NCI-H2029 (cell line): ENCODE results near the gene MAGI2.
A peak's percentile ranks its signal among the peaks of the same experiment; 100 is the strongest.

ENCODE experiments used
- DNase-seq: peaks from one replicate; lab custom pipeline; 2025; lab: John Stamatoyannopoulos, UW

Gene MAGI2

GRCh38 chr7:79302293-79302692 lies 151.2 kb downstream of the MAGI2 start:
- DNase-seq, result no peak

GRCh38 chr7:79301419-79301818 lies 152.0 kb downstream of the MAGI2 start:
- DNase-seq, result no peak

- DNase-seq, result no peak
These were observed 152.9 kb downstream of the MAGI2 start for GRCh38 chr7:79300573-79300972.

GRCh38 chr7:79298145-79298760 lies 155.2 kb downstream of the MAGI2 start:
- DNase-seq, result no peak

- no peak for DNase-seq
These were observed 156.7 kb downstream of the MAGI2 start for GRCh38 chr7:79296553-79297320.

GRCh38 chr7:79293655-79294142 lies 159.8 kb downstream of the MAGI2 start:
- DNase-seq, result peak; percentile 76

GRCh38 chr7:79292834-79293233 lies 160.6 kb downstream of the MAGI2 start:
- no peak for DNase-seq

GRCh38 chr7:79291498-79291865 lies 162.0 kb downstream of the MAGI2 start:
- no peak for DNase-seq

- DNase-seq, result no peak
These were observed 162.5 kb downstream of the MAGI2 start for GRCh38 chr7:79290841-79291497.

- DNase-seq, result no peak
These were observed 163.1 kb downstream of the MAGI2 start for GRCh38 chr7:79290398-79290797.

GRCh38 chr7:79288655-79289054 lies 164.8 kb downstream of the MAGI2 start:
- DNase-seq, result no peak

- no peak for DNase-seq
These were observed 165.5 kb downstream of the MAGI2 start for GRCh38 chr7:79287981-79288380.

GRCh38 chr7:79286181-79286580 lies 167.3 kb downstream of the MAGI2 start:
- DNase-seq, result no peak

- no peak for DNase-seq
These were observed 167.7 kb downstream of the MAGI2 start for GRCh38 chr7:79285756-79286155.

- DNase-seq, result no peak
These were observed 169.3 kb downstream of the MAGI2 start for GRCh38 chr7:79284211-79284610.

GRCh38 chr7:79282882-79283602 lies 170.4 kb downstream of the MAGI2 start:
- DNase-seq, result no peak

- no peak for DNase-seq
These were observed 171.3 kb downstream of the MAGI2 start for GRCh38 chr7:79282070-79282694.

- DNase-seq, result no peak
These were observed 172.0 kb downstream of the MAGI2 start for GRCh38 chr7:79281426-79281825.

- no peak for DNase-seq
These were observed 180.5 kb downstream of the MAGI2 start for GRCh38 chr7:79272938-79273337.

GRCh38 chr7:79272066-79272669 lies 181.3 kb downstream of the MAGI2 start:
- DNase-seq, result peak; percentile 37

- no peak for DNase-seq
These were observed 184.7 kb downstream of the MAGI2 start for GRCh38 chr7:79268730-79269129.

GRCh38 chr7:79258826-79259225 lies 194.6 kb downstream of the MAGI2 start:
- DNase-seq, result no peak
